Fibroblast of skin of right biceps (primary cell): Measurements from ENCODE around the gene RASGRF2.
A peak's percentile ranks its signal among the peaks of the same experiment; 100 is the strongest.

ENCODE experiments used
- DNase-seq: peaks from one replicate; pipeline ENCODE4 v3.0.0-alpha.2; 2013

The RASGRF2 gene

DNA sequence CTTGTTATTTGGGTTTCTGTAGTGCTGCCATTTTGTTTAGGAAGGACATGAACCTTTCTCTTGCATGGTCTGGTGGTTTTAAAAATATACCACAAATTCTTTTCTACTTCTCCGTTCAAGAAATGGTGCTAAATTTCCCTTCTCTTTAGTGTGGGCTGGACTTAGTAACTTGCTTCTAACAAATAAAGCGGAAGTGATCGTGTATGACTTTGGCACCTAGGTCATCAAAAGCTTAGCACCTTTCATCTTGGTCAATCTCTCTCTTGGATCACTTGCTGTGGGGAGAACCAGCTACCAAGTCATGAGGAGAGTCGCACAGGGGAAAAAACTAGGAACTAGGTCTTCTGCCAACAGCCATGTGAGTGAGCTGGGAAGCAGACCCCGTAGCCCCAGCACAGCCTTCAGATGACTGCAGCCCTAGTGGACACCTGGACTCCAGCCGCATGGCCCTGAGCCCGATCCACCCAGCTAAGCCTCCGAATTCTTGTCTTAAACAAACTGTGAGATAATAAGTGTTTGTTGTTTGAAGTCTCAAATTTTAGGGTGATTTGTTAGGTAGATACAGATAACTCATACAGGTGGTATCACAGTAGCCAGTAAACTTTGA is 185.3 kb downstream of the RASGRF2 start:
- DNase-seq: no peak

DNA sequence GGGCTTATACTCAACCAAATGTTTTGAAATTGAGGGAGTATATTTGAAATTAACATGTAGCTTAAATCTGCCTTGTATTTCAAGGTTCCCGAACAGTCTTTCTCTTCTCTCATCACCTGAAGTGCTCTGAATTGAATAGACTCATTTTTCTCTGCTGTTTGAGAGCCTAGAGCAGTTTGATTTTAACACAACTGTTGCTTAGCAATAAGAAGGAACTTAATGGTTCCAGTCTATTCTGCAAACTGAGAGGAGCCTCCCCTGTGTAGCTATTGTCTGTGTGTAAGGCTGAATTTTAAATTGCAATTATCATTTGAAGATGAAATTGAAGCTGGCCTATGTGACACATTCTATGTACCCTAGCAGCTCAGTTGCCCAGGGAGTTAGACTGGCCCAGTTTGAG is 185.9 kb downstream of the RASGRF2 start:
- no peak for DNase-seq

DNA sequence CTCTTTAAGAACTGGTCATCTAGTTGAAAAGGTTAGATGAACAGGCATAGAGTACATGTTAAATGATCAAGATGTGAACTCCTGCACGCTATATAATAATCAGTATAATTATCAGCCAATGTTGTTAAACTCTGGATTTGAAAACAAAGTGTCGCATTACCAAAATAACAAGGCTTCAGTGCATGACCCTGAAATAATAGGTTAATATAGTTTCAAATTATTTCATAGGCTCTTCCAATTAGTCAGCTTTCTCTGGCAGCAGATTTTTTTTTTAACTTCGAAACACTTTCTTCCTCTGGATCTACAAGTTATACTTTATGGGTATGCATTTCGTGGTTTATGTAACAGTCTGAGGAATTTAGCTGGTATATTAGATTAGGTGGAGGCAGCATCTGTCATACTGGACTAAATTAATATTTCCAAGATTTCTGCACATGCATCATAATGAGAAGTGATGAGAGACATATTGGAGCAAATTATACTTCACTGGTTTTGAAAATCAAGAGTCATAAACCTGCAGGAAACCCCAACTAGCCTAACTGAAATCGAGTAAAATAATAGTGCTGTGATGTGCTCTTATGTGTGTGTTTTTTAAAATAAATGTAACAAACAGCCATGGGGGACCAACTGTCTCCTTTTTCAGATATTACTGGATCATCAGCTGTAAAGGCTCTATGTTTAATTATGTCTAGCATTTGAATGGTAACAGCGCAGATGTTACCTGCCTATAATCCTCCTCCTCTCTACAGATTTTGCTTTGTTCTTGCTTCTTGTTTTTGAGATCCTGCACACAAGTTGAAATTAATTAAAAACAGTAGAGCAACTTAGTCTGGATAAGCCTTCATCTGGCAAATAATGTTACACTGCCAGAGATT is 187.1 kb downstream of the RASGRF2 start:
- no peak for DNase-seq

DNA sequence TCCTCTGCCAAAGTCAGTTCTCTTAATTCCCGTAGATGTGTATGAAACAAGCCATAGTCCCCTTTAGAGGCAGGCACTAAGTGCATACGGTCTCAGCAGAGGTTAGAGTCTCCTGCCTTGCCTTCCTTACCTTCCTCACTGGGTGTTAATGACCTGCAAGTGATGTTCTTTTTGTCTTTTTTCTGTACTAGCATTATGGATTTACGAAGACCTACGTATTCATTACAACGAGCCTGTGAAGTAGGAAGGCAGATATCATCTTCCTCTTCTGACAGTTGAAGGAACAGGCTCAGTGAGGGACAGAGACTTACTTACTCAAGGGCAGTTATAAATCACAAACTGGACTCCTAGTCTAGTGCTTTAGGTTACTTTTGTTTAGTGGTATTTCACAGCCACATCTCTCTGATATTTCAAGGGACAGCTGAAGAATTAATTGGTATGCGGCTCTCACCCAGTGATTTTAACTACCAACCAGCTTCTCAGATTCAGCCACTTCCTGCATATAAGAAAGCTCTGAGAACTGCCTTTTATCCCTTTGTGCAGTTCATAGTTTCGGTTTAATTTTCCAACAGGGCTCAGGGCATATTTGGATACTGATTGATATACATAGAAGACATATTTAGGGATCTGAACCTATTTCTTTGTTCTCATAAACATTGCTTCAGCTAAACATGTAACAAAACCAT is 187.9 kb downstream of the RASGRF2 start:
- no peak for DNase-seq

DNA sequence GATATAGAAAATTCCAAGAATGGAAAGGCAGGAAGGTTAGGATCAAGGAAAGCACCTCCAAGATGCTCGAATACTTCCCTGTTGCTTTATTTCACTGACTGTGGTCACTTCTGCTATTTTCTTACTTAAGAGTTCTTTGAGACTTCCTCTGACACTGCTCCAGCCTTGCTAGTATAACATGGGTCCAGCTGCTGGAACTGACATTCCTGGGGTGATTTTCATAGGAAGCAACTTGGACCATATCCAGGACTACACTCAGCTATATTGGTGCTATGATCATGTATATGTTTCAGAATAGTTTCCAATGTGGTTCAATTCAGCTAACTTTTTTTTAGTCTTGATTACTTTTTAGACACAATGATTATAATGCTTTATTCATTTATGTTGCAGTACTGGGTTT is 191.4 kb downstream of the RASGRF2 start:
- DNase-seq: peak; percentile 43

DNA sequence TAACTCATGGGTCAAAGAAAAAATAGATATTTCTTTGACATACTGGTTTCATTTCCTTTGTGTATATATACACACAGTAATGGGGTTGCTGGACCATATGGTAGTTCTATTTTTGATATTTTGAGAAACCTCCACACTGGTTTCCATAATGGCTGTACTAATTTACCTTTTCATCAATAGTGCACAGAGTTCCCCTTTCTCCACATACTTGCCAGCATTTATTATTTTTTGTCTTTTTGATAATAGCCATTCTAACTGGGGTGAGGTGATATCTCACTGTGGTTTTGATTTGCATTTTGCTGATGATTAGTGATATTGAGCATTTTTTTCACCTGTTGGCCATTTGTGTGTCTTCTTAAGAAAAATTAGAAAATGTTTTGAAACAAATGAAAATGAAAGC is 194.6 kb downstream of the RASGRF2 start:
- DNase-seq: no peak

DNA sequence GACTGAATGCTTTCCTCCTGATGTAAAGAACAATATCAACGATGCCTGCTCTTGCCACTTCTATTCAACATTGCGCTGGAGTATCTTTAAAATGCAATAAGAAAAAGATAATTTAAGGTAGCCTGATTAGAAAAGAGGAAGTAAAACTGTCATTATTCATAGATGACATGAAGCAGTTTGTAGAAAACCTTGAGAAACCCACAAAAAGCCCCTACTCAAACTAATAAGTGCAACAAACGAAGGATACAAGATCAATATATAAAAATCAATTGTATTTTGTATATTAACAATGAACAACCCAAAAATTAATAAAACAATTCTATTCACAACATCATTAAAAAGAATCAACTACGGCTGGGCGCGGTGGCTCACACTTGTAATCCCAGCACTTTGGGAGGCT is 196.6 kb downstream of the RASGRF2 start:
- no peak for DNase-seq

DNA sequence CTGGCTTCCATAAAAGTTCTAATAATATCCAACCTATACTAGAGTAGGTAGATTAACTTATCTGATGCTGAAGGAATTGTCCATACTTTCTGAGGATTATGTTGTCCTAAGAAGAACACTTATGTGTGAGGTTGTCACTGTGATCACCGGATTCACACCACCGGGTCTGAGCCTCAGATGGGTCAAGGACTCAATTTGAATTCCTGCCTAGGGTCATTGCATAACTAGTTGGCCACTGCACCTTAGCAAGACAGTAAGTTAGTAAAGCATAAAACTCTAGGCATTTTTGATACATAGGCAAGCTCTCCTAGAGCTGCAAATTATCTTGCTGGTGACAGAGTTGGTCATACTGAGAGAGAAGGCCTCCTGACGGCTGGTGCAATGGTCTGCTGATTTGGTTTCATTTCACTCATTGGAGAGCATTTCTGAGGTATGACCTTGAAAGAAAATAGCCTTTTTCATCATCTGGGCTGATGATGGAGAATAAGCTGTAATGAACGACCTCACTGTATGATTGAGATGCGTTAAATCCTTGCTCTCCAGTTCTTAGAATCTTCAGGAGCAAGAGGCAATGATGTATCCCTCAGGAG is 200.9 kb downstream of the RASGRF2 start:
- no peak for DNase-seq

DNA sequence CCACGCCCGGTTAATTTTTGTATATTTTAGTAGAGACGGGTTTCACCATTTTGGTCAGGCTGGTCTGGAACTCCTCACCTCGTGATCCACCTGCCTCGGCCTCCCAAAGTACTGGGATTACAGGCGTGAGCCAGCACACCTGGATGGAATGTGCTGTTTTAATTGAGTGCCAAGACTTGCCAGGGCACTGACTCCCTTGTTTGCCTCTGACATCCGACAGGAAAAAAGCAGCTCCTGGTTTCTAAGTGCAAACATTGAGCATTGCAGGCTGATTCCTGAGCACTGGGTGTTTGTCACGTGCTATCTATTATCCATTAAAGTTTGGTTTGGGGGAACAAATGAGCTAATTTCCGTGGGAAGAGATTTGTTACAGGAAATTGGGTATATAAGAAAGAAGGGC is 202.3 kb downstream of the RASGRF2 start:
- DNase-seq: no peak

DNA sequence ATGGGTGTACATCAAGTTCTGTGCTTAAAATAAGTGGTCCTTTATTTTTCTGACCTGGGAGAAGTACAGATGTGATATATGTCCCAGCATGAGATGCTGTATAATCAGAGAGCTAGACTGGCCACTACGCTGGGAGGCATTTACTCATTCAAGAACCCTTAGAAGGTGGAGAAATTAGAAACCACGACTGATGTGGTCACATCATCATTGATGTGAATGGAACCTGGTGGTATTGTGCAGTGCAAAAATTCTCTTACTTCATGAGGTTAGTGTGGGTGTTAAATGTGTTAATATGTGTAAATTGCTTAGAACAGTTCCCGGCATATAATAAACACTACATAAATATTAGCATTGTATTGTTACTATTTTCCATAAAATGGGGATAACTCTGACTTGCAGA is 203.5 kb downstream of the RASGRF2 start:
- no peak for DNase-seq

DNA sequence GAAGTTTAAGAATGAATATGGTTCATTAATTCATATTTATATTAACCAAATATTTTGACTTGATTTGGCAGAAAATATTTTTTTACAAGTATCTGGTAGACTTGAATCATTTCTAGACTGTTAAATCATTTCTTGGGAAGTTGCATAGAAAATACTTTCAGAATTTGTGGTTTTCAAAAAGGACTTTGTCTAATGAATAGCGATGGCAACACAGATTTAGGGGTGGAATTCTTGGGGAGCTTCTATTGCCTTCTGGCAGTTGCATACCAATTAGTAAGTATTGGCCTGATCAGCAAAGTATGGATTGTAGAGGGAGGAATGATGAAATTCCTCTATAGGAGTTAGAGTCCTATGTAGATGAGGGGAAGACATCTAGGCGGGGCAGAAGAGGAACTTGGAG is 204.3 kb downstream of the RASGRF2 start:
- DNase-seq: no peak

DNA sequence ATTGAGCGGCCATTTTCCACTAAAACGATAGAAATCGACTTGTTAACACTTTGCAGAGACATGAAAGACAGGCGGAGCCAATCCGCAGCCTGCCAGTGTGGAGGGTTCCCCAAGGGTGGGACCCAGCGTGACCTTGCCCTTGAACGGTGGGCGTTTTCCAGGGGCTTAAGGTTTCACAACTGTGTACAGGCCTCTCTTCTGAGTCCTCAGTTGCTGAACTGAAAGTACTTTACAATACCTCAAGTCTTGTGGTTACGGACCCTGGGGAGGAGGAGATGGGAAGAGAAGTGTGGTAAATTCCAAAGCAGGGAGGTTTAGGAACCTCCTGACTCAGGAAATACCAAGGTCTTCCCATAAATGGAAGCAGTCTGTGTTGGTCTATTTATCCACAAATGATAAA is 204.8 kb downstream of the RASGRF2 start:
- peak; percentile 65 for DNase-seq

DNA sequence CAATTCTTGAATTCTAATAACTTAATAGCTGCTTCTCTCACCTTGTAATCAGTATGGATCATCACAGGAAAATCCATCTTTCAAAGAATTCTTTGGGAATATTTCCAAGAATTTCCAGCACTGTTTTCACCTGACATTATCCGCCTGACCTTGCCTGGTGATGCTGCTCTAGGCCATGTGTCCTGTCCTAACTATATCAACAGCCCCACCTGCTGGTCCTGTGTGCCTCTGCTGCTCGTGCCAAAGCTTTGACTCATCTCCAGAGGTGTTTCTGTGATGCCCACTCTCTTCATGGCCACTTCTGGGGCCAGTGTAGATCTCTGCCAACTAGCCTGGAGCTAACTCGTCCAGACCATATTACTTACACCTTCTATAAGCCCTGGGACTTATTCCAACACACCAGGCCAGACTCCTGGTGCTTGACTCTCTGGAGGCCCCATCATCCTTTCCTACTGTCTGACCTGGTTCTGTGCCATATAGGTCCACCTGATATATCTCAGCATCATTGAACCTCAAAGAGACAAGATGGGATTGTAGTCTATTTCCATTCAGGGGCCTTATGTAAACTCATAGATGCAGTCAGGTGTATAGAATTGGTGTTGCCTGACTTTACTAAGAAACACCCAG is 205.4 kb downstream of the RASGRF2 start:
- DNase-seq: peak; percentile 61

DNA sequence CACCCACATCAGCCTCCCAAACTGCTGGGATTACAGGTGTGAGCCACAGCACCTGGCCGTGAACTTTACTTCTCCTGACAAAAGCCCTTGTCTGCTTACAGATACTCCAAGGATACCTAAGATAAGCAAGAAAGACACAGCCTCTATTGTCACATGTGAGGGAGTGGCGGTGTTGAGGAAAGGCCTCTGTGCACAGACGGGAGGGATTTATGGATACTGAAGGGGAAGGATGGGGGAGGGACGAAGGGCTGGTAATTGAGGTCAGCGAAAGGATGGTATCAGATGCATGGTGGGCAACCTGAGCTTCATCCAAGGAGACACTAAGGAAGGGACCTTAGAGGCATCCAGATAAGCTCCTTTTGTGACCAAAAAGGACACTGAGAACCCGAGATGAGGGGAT is 206.3 kb downstream of the RASGRF2 start:
- DNase-seq: no peak

DNA sequence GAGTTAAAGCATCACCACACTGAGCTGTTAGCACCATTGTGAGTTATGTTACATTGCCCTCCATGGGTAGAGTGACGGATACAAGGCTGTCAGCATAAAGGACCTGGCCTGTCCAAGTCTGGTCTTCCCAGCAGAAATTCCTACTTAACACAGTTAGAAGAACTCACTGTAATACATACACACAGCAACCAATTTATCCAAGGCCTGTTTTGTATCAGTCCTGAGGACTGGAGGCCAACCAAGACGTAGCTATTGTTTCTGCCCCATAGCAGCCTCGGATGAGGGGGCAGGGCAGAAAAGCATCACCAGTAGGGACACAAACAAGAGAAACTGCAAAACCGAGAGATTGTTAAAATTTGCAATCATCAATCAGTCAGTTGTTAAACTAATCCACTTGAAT is 206.9 kb downstream of the RASGRF2 start:
- no peak for DNase-seq

DNA sequence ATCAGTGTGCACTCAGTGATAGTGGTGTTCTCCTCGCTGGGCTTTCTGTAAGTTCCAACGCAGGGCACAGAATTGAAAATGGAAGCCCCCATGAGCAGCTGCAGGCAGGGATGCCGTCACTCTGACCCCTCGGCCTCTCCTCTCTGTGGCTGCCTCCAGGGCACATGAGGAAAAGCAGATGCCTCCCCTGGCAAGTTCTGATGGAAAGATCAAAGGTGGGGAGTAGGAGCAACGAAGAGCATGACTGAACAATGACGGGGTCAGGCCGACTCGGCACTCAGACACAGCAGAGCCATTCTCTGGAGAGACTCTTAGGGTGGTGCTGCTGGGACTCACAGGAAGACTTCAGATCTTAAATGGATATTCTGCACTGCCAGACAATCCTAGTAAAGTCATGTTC is 207.4 kb downstream of the RASGRF2 start:
- DNase-seq: no peak

DNA sequence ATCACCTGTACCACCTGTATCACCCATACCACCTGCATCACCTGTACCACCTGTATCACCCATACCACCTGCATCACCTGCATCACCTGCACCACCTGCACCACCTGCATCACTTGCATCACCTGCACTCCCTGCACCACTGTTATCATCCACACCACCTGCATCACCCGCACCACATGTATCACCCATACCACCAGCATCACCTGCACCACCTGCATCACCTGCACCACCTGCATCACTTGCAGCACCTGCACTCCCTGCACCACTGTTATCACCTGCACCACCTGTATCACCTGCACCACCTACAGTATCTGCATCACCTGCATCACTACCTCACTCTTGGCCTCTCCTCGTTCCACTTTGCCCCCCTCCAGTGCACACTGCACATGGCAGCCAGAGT is 209.8 kb downstream of the RASGRF2 start:
- DNase-seq: no peak

DNA sequence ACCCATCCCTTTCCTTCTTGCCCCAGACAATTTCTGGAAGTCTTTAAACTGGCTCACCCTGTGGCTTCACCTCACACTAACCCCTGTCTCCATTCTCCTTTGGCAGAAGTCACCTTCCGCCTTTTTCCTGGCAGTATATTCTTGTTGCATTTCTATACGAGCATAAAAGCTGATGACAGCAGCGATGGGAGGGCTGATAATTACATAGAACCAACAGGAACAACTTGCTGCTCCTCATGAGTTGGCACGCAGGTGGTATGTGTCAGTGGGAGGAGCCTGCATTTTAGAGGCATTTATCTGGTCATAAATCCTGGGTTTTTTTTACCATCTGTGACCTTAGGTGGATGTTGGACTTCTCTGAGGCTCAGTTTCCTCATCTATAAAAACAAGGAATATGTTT is 211.6 kb downstream of the RASGRF2 start:
- no peak for DNase-seq

DNA sequence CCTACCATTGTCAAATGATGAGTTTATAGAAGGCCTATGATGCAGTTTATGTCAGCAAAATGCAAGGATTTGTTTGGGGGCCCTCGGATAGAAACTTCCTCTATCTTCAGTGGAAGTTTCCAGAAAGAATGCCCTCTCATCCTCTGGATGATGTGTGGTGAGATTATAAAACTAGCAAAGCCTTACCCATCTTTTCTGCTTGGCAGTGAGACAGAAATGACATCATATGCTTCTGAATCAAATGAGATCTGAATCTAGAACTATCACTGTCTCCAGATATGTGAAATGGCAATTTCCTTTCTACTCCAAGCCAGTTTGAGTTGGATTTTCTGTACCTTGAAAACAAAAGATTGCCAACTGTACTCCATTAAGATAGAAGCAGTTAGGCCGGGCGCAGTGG is 212.5 kb downstream of the RASGRF2 start:
- DNase-seq: no peak

DNA sequence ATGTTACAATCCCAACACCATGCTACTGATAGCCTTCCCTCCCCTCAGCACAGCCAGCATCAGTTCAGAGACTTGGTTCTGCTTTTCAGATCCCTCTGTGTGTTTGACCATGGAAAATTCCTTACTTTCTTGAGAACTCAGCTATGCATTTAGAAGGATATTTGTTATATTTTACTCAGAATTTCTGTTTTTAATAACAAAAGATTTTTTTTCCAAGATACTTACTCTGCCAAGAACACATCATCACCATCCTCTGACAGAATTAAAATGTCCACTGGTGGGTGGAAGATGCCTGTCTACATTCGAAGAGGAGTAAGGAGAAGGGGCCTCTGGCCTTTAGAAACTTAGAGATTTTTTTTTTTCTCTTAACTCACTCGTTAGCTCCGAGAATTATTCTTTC is 216.9 kb downstream of the RASGRF2 start:
- DNase-seq: no peak

DNA sequence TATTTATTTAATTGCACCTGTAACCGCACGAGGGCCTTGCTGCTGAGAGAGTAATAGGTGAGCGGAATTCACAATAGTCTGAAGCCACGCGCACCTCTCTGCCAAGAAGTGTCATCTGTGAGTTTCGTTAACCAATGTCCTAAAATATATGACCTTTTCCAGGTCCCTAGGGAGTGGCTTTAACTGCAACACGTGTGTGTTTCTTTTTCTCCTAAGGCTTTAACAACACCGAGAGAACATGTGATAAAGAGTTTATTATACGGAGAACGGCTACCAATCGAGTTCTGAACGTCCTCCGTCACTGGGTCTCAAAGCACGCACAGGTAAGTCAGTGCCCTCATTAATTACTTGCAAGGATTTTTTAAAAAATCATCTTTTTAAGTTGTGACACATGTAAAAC is 219.8 kb downstream of the RASGRF2 start:
- no peak for DNase-seq

DNA sequence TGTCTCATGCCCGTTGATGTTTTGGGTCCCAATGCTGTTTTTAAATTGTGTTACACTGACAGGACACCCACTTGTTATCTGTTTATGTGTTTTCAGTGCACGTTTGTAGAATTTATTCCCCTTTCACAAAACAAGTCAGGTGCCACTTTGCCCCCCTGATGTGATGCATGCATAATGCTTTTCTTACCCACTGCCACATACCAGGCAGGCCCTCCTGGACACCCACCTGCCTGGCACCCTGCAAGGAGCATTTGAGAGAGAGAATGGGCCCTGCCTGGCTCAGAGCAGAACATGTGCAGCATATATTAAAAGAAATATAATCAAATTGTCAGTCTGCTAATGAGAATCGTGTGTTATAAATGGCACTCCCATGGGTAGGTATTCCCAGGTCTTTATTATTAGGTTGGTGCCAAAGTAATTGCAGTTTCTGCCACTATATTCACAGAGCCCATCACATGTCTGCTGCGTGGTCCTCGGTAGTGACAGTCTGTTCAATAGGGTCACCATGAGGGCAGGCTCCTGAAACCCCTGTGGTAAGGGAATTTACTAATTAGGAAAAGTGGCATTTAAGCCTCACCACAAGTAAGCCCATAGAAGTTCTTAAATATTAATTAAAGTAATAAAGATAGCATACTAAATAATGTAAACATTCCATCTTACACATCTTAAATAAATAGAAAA is 220.8 kb downstream of the RASGRF2 start:
- DNase-seq: no peak
